ENCODE data around the gene SLC16A11. TPM values are rescaled to one million over a fixed set of nuclear protein-coding genes. Genes with fewer than 3 reads are reported as not detected.
A peak's percentile ranks its signal among the peaks of the same experiment; 100 is the strongest.
"Not testable (repeated sequence)": the region's sequence is repeated elsewhere in the genome, so short reads cannot be mapped to it uniquely, and the experiment has no call there.

Gene SLC16A11
- total RNA-seq, 1 donor from 2014 or later, result 0.37 TPM

GRCh38 chr17:7046725-7047397 lies 3.0 kb upstream of the SLC16A11 start:
- not testable (repeated sequence) for H3K9me3 Mint-ChIP-seq; H3K36me3 Mint-ChIP-seq (ENCODE audit: low read depth)
- Mint-ChIP-seq H3K27ac (peak overlapping the region; percentile 68), H3K27me3 (ENCODE audit: low read depth) (peaks cover 12% of the 10 kb centered on the region), H3K4me3 (ENCODE audit: low read depth) (peak overlapping the region; percentile 75), H3K4me1 (ENCODE audit: low read depth) (peaks cover 21% of the 10 kb centered on the region)
- intact Hi-C loops (cut with micrococcal nuclease), result loop anchor here (1.0 to 2.0 kb wide), 4 partner anchors 12 to 249 kb away; no protein-coding TSS in a partner anchor
- peak; percentile 80 for DNase-seq (ENCODE audit: low spot score)

GRCh38 chr17:7046127-7046724 lies 2.3 kb upstream of the SLC16A11 start:
- no peak for DNase-seq (ENCODE audit: low spot score)
- intact Hi-C loops (cut with micrococcal nuclease), result loop anchor here (1.0 to 2.0 kb wide), 3 partner anchors 90 to 250 kb away; no protein-coding TSS in a partner anchor
- peak overlapping the region; percentile 68 for H3K27ac Mint-ChIP-seq
- no peaks in the 10 kb centered on the region for H3K9me3 Mint-ChIP-seq
- H3K27me3 Mint-ChIP-seq (ENCODE audit: low read depth), result peaks cover 12% of the 10 kb centered on the region
- H3K4me3 Mint-ChIP-seq (ENCODE audit: low read depth), result peak overlapping the region; percentile 75
- peaks cover 21% of the 10 kb centered on the region for H3K4me1 Mint-ChIP-seq (ENCODE audit: low read depth)
- no peaks in the 10 kb centered on the region for H3K36me3 Mint-ChIP-seq (ENCODE audit: low read depth)

- peaks cover 21% of the 10 kb centered on the region for H3K4me1 Mint-ChIP-seq (ENCODE audit: low read depth)
- H3K27ac Mint-ChIP-seq, result no peak overlapping the region
- peaks cover 12% of the 10 kb centered on the region for H3K27me3 Mint-ChIP-seq (ENCODE audit: low read depth)
- peak overlapping the region; percentile 75 for H3K4me3 Mint-ChIP-seq (ENCODE audit: low read depth)
- H3K36me3 Mint-ChIP-seq (ENCODE audit: low read depth), result no peaks in the 10 kb centered on the region
- H3K9me3 Mint-ChIP-seq, result no peaks in the 10 kb centered on the region
- DNase-seq (ENCODE audit: low spot score), result no peak
- intact Hi-C loops (cut with micrococcal nuclease), result loop anchor here (1.0 to 2.0 kb wide), 3 partner anchors 91 to 251 kb away; no protein-coding TSS in a partner anchor
These were observed 1.7 kb upstream of the SLC16A11 start for GRCh38 chr17:7045492-7046126.

- DNase-seq (ENCODE audit: low spot score), result no peak
- H3K4me1 Mint-ChIP-seq (ENCODE audit: low read depth), result peaks cover 28% of the 10 kb centered on the region
- intact Hi-C loops (cut with micrococcal nuclease), result no loop called here
- no peaks in the 10 kb centered on the region for H3K9me3 Mint-ChIP-seq
- H3K36me3 Mint-ChIP-seq (ENCODE audit: low read depth), result peaks cover 7% of the 10 kb centered on the region
- no peak overlapping the region for H3K27ac Mint-ChIP-seq
- peak overlapping the region; percentile 39 for H3K4me3 Mint-ChIP-seq (ENCODE audit: low read depth)
- H3K27me3 Mint-ChIP-seq (ENCODE audit: low read depth), result peaks cover 11% of the 10 kb centered on the region
These were observed 753 bp downstream of the SLC16A11 start for GRCh38 chr17:7043182-7043496.

GRCh38 chr17:7042501-7043181 lies 1.3 kb downstream of the SLC16A11 start:
- no peaks in the 10 kb centered on the region for H3K9me3 Mint-ChIP-seq
- DNase-seq (ENCODE audit: low spot score), result no peak
- intact Hi-C loops (cut with micrococcal nuclease), result no loop called here
- H3K4me1 Mint-ChIP-seq (ENCODE audit: low read depth), result peaks cover 26% of the 10 kb centered on the region
- H3K27ac Mint-ChIP-seq, result no peak overlapping the region
- peak overlapping the region; percentile 47 for H3K4me3 Mint-ChIP-seq (ENCODE audit: low read depth)
- peaks cover 11% of the 10 kb centered on the region for H3K27me3 Mint-ChIP-seq (ENCODE audit: low read depth)
- peaks cover 8% of the 10 kb centered on the region for H3K36me3 Mint-ChIP-seq (ENCODE audit: low read depth)

GRCh38 chr17:7041607-7042500 lies 2.0 kb downstream of the SLC16A11 start:
- peaks cover 8% of the 10 kb centered on the region for H3K36me3 Mint-ChIP-seq (ENCODE audit: low read depth)
- H3K4me1 Mint-ChIP-seq (ENCODE audit: low read depth), result peaks cover 20% of the 10 kb centered on the region
- H3K9me3 Mint-ChIP-seq, result no peaks in the 10 kb centered on the region
- no peak overlapping the region for H3K27ac Mint-ChIP-seq
- peak overlapping the region; percentile 47 for H3K4me3 Mint-ChIP-seq (ENCODE audit: low read depth)
- no peak for DNase-seq (ENCODE audit: low spot score)
- peaks cover 11% of the 10 kb centered on the region for H3K27me3 Mint-ChIP-seq (ENCODE audit: low read depth)
- intact Hi-C loops (cut with micrococcal nuclease), result no loop called here

- intact Hi-C loops (cut with micrococcal nuclease), result no loop called here
- no peaks in the 10 kb centered on the region for H3K9me3 Mint-ChIP-seq
- peaks cover 7% of the 10 kb centered on the region for H3K27me3 Mint-ChIP-seq (ENCODE audit: low read depth)
- H3K4me3 Mint-ChIP-seq (ENCODE audit: low read depth), result no peak overlapping the region
- peaks cover 8% of the 10 kb centered on the region for H3K36me3 Mint-ChIP-seq (ENCODE audit: low read depth)
- no peak overlapping the region for H3K27ac Mint-ChIP-seq
- H3K4me1 Mint-ChIP-seq (ENCODE audit: low read depth), result peaks cover 13% of the 10 kb centered on the region
- DNase-seq (ENCODE audit: low spot score), result no peak
These were observed 4.1 kb downstream of the SLC16A11 start for GRCh38 chr17:7039832-7040231.

GRCh38 chr17:7038025-7038862 lies 5.6 kb downstream of the SLC16A11 start:
- Mint-ChIP-seq H3K9me3 (no peaks in the 10 kb centered on the region), H3K27ac (no peak overlapping the region), H3K27me3 (ENCODE audit: low read depth) (peaks cover 3% of the 10 kb centered on the region), H3K4me3 (ENCODE audit: low read depth) (peak overlapping the region; percentile 48), H3K4me1 (ENCODE audit: low read depth) (peaks cover 18% of the 10 kb centered on the region), H3K36me3 (ENCODE audit: low read depth) (peaks cover 10% of the 10 kb centered on the region)
- DNase-seq (ENCODE audit: low spot score), result no peak
- intact Hi-C loops (cut with micrococcal nuclease), result no loop called here

- peak; percentile 99 for DNase-seq (ENCODE audit: low spot score)
- intact Hi-C loops (cut with micrococcal nuclease), result loop anchor here (1.0 to 2.0 kb wide), 5 partner anchors 9 to 184 kb away; partner anchors contain the start of genes ACADVL and DLG4
- Mint-ChIP-seq H3K9me3 (no peaks in the 10 kb centered on the region), H3K4me1 (ENCODE audit: low read depth) (peaks cover 31% of the 10 kb centered on the region), H3K27me3 (ENCODE audit: low read depth) (no peaks in the 10 kb centered on the region), H3K4me3 (ENCODE audit: low read depth) (peak within 1 kb of the TSS; percentile 90), H3K27ac (peak within 1 kb of the TSS; percentile 96), H3K36me3 (ENCODE audit: low read depth) (peaks cover 10% of the 10 kb centered on the region)
These were observed 8.1 kb downstream of the SLC16A11 start, which contains the start of gene SLC16A13 for GRCh38 chr17:7035591-7036368. Gene SLC16A13 (plus strand): TSS chr17:7036015. CDS start chr17:7036383, 368 bp downstream.

GRCh38 chr17:7034955-7035590 lies 8.8 kb downstream of the SLC16A11 start:
- H3K36me3 Mint-ChIP-seq (ENCODE audit: low read depth), result peaks cover 12% of the 10 kb centered on the region
- no peak for DNase-seq (ENCODE audit: low spot score)

More at GRCh38 chr17:7034955-7035590, 8.8 kb downstream of the SLC16A11 start:
- H3K27me3 Mint-ChIP-seq (ENCODE audit: low read depth), result no peaks in the 10 kb centered on the region
- peak overlapping the region; percentile 96 for H3K27ac Mint-ChIP-seq
- intact Hi-C loops (cut with micrococcal nuclease), result loop anchor here (1.0 to 2.0 kb wide), 5 partner anchors 9 to 184 kb away; partner anchors contain the start of genes ACADVL and DLG4
- H3K4me3 Mint-ChIP-seq (ENCODE audit: low read depth), result peak overlapping the region; percentile 90
- peaks cover 38% of the 10 kb centered on the region for H3K4me1 Mint-ChIP-seq (ENCODE audit: low read depth)
- no peaks in the 10 kb centered on the region for H3K9me3 Mint-ChIP-seq

Measured in activated T-helper 2 cell treated with anti-CD3 and anti-CD28 coated beads, Interferon-gamma antibody, Interleukin-2, Interleukin-4, amounts not matched to agents 10 μg/mL and 5 μg/mL and 100 μg/mL, durations not matched to agents 14 hours and 24 hours and 36 hours (primary cell).